KBM-7 (cell line): Measurements from ENCODE around the gene SRPK2.
"Not testable (repeated sequence)": the region's sequence is repeated elsewhere in the genome, so short reads cannot be mapped to it uniquely, and the experiment has no call there.

Experiments used
- DNase-seq: peaks from one replicate; pipeline ENCODE4 v3.0.0-alpha.2; 2015
- in situ Hi-C: fragments of 300-500 bp; cut with MboI; formaldehyde crosslinking; loops from 2 replicates; pipeline ENCODE4 v1.14.3; 2020; ENCODE audit warnings: low sequenced_read_pairs, low pct_unique_long_range_greater_than_20kb, mixed read lengths

SRPK2 gene

DNA sequence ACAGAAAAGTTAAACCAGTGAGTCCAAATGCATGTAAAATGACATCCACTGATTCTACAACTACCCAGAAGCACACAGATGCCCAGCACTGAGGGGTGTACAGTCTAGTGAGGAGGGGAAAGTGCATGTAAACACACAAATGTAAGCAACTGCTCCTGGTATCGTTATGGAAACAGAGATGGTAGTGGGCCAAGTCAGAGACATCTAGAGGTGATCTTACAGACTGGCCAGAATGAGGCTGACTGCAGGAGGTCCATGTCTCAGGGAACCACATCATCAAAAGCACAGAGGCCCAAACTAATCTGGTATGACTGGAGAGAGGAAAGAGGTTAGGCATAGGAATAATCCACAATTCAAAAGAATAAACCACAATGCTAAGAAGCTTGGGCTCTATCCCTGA lies 176.5 kb downstream of the SRPK2 start:
- in situ Hi-C loops: no loop called here
- DNase-seq: no peak

DNA sequence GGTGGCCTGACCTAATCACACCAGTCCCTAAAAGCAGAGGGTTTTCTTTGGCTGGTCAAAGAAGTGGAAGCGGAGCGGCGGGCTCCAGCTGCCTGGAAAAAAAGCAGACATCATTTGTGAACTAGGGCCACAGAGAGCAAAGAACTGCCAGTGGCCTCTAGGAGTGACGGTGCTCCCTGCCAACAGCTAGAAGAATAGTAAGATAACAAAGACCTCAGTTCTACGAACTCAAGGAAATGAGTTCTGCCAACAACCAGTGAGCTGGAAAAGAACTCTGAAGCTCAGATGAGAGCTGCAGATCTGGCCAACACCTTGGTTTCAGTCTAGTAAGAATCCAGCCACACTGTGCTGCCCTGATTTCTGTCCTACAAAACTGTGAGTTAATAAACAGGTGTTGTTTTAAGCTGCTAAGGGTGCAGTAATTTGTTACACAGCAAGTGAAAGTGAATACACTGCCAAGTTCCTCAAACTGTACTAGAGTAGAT lies 178.0 kb downstream of the SRPK2 start:
- in situ Hi-C loops: no loop called here
- no peak for DNase-seq

DNA sequence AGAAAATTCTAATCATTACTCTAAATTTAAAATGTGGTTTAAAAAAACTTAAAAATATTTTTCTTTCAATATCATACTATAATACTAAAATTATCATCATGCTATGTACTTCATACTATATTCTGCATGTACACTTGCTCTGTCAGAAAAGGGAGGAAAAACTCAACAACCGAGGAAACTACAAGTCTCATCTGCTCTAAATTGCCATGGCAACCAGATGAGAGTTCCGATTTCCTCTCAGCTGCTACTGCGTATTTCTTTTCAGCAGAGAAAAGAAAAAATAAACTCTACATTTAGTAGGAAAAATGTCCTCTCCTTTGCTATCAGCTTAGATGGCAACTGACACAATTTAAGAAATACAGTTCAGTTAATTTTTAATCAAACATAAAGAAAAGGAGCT lies 178.9 kb downstream of the SRPK2 start:
- no peak for DNase-seq
- in situ Hi-C loops: no loop called here

DNA sequence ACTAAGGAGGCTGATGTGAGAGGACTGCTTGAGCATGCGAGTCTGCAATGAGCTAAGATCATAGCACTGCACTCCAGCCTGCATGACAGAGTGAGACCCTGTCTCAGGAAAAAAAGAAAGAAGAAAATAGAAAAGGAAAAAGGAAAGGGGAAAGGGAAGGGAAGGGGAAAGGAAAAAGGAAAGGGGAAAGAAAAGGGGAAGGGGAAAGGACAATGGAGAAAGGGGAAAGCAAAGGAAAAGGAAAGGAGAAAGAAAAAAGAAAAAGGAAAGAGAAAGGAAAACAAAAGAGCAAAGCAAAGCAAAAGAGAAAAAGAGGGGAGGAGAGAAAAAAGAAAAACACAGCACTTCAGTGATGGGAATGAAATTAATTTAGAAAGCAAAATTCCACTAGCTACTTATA lies 179.3 kb downstream of the SRPK2 start:
- in situ Hi-C loops: no loop called here
- DNase-seq: no peak

DNA sequence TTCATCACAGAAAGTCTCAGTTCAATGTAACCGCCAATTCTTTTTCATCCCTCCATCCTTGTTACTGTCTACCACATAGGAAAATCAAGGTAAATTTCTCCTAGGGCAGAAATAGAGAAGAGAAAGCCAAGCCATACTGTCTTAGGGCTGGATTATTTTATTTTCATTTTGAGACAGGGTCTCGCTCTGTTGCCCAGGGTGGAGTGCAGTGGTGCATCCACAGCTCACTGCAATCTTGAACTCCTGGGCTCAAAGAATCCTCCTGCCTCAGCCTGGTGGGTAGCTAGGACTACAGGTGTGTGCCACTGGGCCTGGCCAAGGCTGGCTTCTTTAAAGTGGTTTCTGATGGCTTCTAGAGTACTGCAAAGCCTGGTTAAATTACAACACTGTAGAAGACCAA lies 181.7 kb downstream of the SRPK2 start:
- no peak for DNase-seq
- in situ Hi-C loops: no loop called here

DNA sequence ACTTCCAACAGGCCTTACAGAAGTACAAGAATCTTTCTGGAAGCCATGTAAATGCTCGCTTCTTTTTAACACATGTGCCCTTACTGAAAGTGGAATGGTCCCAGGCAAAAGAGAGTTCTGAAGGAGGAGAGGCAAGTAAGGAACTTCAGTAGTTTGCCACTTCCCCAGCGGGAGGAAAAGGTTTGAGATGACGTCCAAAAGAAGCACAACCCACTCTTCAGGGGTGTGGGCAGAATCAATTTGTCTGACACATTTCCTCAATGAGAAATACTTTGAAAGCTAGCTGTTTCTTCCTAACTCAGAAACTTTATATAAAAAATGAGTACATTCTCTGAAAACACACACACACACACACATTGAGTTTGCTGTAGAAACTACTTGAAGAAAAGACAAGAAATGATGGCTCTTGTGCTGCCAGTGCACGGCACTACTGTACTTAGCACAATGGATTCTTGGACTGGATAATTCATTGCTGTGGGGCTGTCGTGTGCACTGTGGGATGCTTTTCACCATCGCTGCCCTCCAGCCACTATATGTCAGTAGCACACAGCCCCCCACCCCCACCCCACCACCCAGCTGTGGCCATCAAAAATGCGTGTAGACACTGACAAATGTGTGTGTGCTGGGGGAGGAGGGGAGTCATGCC lies 183.0 kb downstream of the SRPK2 start:
- in situ Hi-C loops: no loop called here
- no peak for DNase-seq

DNA sequence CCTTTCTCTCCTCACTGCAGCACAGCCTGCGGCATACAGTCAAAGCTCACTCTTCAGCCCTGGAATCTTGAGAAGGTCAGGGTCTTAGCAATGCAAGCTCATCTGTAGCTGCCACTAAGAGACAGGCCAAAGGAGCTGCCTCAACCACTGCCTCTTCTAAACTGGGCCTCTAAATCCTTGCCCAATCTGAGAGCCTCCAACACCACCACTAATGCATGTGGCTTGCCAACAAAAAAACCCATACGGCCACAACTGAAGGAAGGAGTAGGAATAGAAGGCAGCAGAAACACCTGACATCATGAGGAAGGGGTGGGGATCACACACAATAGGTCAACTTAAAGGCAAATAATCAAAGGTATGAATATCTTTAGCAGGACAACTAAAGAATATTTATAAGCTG lies 183.8 kb downstream of the SRPK2 start:
- DNase-seq: no peak
- in situ Hi-C loops: no loop called here

DNA sequence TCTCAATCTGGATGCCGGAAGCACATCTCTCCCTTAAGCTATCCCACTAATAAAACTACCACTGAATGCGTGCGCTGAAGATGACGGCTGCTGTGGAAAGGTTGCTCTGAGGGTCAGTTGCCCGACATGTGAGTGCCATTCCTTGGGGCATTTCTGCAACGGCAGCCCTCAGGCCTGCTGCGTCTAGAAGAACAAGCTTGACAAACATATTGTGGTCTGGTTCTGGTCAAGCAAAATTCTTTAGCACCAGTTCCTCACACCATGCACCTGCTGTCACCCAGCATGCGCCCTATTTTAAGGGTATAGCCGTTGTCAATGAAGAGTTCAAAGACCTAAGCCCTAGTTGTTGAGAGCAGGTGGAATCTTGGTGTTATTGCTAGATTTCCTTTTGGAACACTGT lies 184.2 kb downstream of the SRPK2 start:
- in situ Hi-C loops: no loop called here
- DNase-seq: no peak

DNA sequence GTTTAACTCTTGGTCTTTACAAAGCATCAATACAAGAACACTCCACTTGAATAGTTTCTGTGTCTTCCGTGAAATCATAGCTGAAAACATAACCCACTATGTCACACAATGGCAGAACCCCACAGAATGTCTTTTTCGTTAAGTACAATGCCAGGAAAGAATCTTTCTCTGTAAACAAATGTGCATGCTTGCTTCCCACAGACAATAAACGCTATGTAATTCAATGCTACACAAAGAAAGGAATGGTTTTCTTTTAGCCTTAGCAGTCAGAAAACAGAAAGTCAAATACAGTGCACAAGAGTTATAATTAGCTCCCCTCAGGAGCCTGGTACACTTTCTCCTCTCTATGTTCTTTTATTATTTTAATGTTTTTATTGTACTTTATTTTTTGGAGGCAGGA lies 186.1 kb downstream of the SRPK2 start:
- in situ Hi-C loops: no loop called here
- DNase-seq: no peak

DNA sequence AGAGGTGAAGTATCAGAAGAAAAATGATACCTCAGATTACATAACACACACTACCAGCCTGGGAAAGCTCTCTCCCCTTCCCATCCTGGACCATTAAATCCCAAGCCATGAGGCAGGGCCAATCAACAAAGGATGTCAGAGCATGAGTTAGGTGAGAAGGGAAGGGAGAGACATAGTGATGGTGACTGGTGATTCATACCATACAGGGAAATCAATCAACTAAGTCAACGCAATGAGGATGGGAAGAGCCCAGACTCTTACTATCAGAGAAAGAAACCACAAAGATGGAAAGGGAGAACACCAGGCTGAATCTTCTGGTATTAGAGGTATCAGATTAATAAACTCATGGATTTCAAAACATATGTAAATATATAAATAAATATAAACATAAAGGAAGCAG lies 189.3 kb downstream of the SRPK2 start:
- in situ Hi-C loops: no loop called here
- DNase-seq: no peak

DNA sequence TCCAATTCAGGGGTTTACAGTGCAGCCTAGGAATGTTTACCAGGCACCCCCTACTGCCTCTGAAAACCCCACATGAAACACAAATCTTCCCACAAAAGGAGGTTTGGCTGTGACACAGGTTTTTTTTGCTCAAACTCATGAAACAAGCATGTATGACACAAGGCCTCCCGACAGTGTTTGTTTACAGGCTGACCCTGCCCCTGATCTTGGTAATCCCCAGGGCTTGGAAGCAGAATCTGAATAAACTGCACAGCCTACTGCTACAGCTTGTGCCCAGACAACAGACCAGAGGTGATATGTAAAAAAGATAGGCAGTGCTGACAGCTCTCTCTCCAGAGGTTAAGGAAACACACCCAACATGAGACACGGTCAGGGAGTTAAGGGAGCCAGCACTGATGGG lies 190.5 kb downstream of the SRPK2 start:
- in situ Hi-C loops: no loop called here
- DNase-seq: no peak

DNA sequence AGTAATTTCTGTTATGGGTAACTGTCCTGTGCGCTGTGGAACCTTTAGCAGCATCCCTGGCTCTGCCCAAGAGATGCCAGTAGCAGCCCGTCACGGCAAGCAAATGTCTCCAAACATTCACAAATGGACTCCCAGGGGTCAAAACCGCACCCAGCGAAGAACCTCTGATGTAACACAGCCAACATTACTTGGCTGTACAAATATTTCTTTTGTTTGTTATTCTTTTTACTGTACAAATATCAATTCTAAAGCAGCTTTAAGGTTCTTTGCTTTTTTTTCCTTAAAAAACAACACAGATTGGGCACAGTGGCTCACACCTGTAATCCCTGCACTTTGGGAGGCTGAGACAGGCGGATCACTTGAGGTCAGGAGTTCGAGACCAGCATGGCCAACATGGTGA lies 192.2 kb downstream of the SRPK2 start:
- no peak for DNase-seq
- in situ Hi-C loops: no loop called here

DNA sequence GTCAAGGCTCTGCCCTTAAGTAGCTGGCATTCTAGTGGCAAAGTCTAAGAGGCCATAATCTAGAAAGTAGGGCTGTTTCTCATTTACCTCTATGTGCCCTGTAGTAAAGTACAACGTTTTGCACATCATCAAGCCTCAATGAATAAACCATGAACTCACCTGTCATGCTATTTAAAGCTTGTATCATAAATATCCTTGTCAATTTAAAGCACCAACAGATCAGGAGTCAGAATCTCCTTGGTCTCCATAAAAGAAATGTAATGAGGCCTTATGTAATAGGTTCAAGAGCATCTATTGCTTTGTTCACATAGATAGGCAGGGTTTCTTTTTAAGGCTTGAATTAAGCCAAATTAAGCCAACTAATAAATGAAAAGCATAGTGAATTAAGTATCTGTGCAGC lies 192.8 kb downstream of the SRPK2 start:
- in situ Hi-C loops: no loop called here
- no peak for DNase-seq

DNA sequence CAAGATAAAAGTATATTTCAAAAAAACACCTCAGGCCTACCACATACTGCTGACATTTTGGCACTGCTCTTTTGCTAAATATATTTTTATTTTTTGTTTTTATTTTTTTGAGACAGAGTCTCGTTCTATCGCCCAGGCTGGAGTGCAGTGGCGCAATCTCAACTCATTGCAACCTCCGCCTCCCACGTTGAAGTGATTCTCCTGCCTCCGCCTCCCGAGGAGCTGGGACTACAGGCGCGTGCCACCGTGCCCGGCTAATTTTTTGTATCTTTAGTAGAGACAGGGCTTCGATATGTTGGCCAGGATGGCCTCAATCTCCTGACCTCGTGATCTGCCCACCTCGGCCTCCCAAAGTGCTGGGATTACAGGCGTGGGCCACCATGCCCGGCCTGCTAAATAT lies 193.8 kb downstream of the SRPK2 start:
- DNase-seq, in situ Hi-C loops: not testable (repeated sequence)

DNA sequence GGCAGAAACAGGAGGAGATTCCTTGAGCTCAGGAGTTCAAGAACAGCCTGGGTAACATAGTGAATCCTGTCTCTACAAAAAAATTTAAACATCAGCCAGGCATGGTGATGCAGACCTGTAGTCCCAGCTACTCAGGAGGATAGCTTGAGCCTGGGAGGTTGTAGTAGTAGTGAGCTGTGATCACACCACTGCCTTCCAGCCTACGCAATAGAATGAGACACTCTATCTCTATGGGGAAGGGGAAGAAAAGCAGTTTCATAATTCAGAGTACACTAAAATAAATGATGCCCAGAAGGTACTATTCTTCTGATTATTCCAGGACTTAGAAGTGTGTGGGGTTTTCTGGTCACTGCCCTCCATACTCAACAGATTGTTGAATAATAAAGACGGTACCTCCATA lies 197.4 kb downstream of the SRPK2 start:
- in situ Hi-C loops: no loop called here
- no peak for DNase-seq

DNA sequence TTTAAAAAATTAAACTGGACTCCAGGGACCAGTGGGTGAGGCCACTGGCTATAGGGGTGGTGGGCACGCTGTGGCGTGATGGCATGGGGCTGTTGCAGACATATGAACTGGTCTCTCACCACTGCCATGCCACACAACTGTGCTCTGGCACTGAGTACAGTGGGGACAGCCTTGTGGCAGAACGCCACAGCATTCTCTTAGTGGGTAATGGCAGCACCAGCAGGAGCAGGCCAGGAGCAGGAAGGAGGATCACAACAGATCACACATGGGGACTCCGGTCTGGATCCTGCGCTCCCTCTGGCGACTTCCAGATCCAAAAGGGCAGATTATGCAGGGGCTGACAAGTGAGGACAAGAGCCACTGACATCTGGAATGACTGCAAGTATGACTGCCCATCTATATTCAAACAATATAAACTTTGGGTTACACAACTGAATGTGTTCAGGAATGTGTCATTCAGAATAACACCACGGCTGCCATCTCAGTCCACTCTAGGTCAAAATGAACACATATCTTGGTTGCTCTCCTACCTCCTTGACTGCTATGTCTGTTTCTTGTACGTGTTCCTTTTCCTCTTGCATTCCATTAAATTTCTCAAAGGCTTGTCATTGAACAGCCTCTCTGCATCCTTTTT lies 198.7 kb downstream of the SRPK2 start:
- in situ Hi-C loops: no loop called here
- no peak for DNase-seq

DNA sequence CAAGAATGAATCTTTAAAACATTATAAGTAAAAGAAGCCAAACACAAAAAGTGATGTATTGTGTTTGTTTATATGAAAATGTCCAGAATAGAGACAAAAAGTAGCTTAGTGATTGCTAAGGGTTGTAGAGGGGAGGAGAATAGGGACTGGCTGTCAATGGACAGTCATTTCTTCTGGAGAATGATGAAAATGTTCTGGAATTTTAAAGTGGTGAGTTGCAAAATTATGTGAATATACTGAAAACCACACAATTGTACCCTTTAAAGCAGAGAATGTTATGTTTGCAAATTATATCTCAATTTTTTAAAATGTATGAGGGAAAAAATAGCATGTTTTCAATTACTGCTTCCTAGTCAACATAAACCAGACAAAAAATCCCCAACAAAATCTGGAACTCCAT lies 200.5 kb downstream of the SRPK2 start:
- in situ Hi-C loops: no loop called here
- no peak for DNase-seq

DNA sequence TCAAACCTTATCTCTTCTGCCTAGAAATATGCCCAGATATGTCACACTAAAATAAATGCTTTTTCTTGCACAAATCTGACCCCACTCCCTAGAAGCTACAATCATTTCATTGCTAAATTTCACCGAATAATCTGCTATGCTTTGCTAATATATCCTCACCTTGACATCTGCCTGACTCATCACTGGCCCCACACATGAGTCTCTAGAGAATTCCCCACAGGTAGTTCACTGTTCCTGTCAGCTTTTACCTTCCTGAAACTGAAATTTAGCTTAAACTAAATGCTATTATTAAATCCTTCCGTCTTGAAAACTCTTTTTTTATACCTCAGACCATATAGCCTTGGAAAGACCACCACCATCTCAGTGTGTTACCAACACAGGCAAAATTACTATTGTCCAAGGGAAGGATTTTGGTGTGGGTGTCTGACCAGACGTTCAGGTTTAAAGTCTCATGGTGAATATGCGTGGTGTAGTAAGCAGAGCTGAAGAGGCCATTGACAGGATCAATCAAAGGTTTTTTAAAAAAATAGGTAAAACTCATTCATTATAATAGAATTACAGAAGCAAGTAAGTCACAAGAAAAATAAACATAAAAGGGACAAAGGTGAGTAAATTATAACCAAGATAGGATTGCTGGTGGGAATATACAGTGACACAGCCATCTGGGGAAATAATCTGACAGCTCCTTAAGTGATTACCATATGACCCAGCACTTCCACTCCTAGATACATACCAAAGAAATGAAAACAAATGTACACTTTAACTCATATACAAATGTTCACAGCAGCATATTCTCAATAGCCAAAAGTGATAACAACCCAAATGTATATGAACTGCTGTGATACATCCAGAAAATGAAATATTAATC lies 201.2 kb downstream of the SRPK2 start:
- DNase-seq: no peak
- in situ Hi-C loops: no loop called here

DNA sequence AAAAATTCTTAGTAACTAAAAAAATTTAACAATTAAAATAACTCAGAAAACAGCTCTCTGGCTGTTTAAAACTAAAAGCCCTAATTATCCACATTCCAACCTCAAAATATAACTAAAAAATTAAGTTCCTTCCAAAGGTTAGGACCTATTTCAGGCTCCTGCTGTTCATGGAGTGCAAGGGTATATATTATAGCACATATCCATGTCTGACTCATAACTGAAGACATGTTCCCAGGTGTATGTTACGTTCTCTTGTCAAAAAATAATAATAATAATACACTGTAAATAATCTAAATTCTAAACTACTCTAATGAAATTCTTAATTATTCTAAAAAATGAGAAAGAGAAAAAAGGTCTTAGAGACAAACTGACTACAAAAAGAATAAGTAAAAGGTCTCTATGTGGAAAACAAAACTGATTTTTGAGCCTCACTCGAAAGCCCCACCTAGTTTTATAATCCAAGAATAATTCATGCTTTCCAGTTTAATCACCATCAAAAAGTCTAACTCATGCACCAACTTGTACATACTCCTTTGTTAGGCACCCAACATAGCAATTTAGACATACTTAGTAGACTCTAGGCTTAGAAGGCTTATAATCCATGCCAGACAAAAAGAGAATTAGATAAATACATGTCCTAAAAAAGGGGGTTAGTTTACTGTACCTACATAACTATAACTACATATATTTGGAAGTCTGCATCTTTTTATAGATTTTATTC lies 203.3 kb downstream of the SRPK2 start:
- in situ Hi-C loops: no loop called here
- DNase-seq: no peak

DNA sequence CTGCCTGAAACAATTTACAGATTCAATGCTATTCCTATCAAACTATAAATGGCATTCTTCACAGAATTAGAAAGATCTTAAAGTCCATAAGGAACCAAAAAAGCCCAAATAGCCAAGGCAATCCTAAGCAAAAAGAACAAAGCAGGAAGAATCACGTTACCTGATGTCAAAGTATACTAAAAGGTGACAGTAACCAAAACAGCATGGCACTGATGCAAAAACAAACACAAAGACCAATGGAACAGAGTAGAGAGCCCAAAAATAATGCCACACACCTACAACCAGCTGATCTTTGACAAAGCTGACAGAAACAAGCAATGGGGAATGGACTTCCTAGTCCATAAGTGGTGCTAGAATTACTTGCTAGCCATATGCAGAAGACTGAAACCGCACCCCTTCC lies 208.7 kb downstream of the SRPK2 start:
- no peak for DNase-seq
- in situ Hi-C loops: no loop called here
